GM21723 (cell line): ENCODE measurements around the gene ACSF3.
A peak's percentile ranks its signal among the peaks of the same experiment; 100 is the strongest.
"Not testable (repeated sequence)": the region's sequence is repeated elsewhere in the genome, so short reads cannot be mapped to it uniquely, and the experiment has no call there.

Experiments
- ATAC-seq: cut with Tn5 transposase; IDR thresholded peaks from one replicate; pipeline ENCODE4 v1.9.1; 2021; ENCODE audit warnings: mild to moderate bottlenecking, moderate library complexity; ENCODE audit not compliant: unreplicated experiment

ACSF3 gene

DNA sequence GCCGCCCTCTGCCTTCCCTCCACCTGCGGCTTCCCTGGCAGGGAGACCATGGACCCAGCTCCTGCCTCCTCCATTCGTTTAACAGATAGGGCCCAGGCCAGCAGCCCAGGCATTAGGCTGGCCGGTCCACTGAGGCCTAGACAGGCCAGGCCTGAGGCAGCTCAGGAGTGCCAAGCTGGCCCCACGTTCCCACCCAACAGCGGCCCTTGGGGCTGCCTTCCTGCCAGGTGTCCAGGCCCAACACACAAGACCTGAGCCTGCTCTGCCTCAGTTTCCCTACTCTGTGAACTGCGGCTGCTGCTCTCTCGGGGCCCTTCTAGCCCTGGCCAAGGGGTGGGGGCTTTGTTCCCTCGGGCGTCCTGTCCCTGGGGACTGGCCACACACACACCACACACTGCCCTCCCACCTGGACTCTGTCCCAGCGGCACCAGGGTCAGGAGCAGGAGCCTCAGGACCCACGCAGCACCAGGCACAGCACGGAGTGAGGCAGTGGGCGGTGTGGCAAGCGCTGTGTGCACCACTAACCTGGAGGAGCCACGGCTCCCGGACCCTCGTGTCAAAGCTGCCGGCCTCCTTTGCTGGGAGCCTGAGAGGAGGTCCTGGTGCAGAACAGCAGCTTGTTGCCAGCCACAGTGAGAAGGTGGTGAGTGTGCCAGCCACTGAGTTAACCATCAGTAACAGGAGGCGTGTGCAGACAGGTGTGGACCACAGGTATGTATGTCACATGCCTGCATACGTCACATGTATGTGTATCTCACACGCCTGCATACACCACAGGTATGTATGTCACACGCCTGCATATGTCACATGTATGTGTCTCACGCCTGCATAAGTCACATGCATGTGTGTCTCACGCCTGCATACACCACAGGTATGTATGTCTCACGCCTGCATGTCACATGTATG lies 63.3 kb downstream of the ACSF3 start:
- no peak for ATAC-seq

DNA sequence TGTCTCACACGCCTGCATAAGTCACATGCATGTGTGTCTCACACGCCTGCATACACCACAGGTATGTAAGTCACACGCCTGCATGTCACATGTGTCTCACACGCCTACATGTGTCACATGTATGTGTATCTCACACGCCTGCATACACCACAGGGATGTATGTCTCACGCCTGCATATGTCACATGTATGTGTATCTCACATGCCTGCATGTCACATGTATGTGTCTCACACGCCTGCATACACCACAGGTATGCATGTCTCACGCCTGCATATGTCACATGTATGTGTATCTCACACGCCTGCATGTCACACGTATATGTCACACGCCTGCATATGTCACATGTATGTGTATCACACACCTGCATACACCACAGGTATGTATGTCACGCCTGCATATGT lies 64.1 kb downstream of the ACSF3 start:
- no peak for ATAC-seq

DNA sequence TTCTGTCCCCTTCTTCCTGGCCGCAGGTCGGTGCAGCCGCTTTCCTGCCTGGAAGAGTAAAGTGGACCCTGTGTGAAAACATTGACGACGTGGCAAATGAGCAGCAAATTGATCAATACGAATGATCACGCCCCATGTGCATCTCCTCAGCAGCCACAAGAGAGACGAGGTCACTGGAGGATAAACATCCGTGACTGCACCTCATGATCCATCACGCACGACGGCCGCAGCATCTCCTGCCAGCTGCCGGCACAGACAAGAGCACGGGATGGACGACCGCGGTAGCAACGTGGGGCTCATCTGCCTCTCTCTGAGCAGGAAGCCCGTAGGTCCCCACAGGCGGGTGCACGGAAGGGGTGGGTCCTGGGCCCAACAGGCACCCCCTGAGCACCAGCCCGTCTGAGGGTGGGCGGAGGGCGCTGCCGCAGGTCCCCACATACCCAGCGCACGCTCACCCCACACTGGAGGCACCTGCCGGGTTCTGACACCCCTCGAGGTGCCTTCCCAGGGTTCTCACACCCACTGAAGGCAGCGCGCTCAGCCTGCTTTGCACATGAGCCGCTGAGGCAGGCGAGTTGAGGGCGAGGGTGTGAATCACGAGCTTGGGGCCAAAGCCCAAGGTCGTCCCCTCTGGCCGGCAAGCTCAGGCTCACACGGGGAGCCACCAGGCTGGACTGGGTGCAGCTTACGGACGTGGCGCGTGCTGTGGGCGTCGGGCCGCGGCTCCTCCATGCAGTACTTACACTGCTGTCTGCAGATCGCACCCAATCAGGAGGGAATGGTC lies 65.6 kb downstream of the ACSF3 start:
- no peak for ATAC-seq

DNA sequence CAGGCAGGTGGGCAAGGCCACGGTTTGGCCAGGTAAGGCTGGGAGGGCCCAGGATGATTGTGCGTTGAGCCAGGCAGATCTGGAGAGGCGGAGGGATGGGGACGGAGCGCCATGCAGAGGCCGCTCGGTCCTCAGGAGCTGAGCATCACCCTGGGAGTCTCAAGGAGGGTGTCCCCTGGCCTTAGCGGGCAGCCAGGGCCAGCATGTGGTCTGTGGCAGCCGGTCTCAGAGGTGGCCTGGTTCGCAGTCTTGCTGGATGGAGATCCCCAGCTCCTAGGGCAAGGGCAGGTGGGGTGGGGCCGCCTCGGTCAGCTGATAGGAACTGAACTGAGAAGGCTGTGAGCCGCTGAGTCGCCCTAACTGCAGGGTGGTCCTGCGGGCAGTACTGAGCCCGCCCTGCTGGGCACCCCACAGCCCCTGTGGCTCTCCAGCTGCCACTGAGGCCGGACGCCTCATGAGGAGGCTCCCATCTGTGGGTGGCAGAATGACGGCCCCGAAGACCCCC lies 66.2 kb downstream of the ACSF3 start:
- no peak for ATAC-seq

DNA sequence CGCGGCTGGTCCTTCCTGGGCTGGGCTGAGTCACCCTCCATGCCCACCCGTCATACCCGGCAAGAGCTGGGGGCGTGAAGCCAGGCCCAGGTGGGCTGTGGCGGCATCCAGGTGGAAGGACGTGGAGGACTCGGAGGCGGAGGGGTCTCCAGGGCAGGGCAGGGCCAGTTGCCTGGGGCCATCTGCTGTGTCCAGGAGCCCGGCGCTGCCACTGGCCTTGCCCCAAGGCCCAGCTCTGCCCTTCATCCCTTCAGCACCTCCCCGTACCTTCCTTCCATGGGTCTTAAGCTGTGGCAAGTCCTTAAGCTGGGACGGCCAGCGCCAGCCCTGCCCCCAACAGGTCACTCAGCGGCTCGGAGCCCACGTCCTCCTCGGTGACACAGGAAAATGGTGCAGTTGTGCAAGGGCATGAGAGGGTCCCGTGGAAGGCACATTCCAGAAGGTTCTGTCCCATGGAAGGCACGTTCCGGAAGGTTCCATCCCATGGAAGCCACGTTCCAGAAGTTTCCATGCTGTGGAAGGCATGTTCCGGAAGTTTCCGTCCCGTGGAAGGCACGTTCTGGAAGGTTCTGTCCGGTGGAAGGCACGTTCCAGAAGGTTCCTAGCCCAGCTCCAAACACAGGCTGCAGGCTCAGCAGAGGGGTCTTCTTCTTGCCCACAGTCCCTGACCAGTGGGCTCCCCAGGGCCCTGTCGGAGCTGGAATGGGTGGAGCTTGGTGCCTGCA lies 67.5 kb downstream of the ACSF3 start:
- ATAC-seq = no peak

DNA sequence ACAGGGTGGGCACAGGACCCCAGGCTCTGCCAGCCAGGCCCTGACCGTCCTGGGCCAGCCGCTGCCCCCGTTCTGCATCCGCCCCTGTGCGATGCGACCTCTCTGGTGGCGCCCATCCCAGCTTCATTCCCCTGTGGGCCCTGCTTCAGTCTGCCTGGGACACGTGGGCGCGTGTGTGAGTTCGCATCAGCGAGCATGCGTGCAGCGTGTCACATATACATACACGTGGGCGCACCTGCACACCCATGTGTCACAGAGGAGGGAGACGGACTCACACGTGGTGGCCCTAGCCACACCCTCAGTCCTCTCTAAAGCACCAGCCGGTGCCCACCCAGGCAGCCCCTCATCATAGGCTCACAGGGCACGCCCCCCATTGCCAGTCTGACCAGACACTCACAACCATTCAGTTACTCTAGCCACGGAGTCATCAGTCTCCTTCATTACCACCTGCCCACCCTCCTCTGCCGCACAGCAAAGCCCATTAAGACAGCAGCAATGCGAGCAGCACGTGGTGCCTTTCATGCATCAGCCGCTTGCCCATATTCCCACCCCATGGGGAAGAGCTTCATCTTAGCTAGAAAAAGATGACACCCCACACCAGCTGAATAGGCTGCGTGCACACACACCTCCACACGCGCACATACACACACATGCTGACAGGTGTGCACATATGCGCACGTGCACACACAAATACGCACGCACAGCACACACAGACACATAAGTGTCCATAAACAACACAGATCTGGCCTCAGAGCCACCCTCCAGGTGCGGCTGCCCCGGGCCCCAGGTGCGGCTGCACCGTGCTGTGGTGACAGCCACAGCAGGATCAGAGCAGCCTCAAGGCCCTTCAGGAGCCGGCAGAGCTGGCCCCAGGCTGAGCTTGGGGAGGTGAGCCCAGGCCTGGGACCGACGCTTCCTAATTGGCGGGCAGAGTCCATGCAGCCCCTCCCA lies 68.4 kb downstream of the ACSF3 start:
- no peak for ATAC-seq

DNA sequence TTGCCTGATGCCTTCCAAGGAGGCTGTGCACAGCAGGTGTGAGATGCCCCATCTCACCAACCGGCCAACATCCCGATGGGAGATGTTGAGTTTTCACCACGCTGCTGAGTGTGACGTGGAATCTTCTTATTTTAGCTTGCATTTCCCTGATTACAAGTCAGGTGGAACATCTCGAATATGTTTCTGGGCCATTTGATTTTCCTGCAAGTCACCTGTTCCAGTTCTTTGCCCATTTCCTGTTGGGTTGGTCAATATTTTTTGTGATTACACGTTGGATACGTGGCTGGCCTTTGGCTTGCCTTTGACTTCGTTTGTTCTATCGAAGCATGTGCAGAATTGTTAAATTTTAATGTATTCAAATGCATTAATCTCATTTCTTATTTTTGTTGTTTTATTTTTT lies 69.6 kb downstream of the ACSF3 start:
- no peak for ATAC-seq

DNA sequence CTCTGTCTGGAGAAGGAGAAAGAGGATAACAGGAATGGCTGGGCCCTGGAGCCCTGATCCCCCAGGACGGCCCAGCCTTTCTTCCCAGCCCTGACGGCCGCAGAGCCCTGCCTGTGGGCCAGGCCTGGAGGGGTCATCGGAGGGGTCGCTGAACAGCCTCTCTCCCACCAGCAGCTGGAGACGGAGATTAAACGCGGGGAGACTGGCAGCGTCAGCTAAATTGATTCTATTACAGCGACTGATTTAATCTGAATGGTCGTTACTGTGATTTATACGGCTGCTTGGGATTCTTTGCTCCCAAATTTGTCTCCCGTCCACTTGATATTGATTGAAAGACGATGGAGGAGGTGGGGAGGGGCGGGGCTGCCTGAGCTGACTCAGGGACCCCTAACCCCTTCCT lies 70.8 kb downstream of the ACSF3 start:
- ATAC-seq = no peak

DNA sequence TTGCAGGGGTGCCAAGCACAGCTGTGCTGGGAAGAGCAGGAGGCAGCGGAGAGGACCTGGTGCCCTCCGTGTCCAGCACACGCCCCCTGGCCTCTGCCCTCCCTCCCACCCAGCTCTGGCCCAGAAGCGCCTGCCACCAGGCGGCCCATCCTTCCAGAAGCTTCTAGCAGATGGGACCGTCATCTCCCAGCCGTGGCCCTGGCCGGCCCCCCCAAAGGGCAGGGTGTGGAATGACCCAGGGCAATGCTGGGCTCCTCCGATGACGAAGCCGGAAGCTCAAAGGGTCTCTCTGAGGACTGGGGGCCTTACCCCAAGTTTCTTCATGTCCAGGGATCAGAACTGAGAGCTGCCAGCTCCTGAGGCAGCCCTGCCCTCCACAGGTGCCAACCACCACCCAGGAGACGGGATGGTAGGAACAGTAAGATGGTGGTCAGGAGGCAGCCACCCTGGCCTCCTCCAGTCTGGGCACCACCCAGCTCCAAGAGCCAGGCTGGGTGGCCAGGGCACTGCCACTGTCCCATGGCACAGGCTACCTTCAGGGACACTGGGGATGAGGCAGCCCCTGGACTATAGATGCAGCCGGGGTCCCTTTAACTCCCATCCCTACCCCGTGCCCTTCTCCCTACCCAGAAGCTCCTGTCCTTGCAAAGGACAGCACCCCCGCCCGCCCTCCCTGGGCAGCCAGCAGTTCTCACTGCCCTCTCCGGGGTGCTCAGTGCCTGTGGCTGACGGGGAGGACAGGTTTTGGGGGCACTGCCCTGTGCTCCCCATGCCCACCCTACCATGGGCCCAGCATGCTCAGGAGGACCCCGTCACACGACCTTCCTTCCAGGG lies 71.4 kb downstream of the ACSF3 start:
- no peak for ATAC-seq

DNA sequence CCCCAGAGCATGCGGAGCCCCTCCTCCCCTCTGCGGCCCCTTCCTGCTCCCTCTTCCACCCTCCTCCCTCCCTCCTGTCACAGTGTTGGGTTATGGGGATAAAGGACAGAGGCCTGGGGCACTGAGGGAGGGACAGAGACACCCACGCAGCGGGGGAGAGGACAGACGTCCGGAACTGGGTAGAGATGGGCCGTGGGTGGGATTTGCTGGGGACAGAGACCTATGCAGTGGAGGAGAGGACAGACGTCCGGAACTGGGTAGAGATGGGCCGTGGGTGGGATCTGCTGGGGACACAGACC lies 72.0 kb downstream of the ACSF3 start:
- ATAC-seq = not testable (repeated sequence)

DNA sequence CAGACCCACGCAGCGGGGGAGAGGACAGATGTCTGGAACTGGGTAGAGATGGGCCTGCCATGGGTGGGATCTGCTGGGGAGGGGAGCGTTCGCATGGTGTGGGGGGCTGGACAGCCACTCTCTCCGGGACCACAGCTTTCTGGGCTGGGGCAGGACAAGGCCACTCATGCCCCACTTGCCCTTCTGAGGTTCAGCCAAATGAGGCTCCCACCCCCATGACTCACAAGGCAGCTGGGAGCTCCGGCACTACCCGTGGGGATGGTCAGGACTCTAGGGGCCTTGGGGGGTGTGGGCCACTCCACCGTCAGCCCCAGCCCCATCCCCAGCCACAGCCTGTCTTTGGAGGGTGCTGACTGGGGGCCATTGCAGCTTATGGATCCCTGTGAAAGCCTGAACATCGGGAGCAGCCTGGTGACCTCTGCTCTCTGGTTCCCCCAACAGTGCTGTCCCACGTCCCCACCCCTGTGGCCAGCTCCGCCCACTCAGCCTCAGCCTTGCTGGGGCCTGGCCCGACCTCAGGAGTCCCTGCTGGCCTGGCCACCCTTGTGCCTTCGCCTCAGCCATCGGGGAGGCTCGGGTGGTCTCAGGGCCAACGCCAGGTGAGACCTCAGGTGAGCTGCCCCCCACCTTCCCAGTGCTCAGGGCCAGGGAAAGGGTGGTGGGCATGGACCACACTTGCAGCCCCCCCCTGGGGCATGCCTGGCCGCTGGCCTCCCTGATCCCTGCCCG lies 73.2 kb downstream of the ACSF3 start:
- no peak for ATAC-seq

DNA sequence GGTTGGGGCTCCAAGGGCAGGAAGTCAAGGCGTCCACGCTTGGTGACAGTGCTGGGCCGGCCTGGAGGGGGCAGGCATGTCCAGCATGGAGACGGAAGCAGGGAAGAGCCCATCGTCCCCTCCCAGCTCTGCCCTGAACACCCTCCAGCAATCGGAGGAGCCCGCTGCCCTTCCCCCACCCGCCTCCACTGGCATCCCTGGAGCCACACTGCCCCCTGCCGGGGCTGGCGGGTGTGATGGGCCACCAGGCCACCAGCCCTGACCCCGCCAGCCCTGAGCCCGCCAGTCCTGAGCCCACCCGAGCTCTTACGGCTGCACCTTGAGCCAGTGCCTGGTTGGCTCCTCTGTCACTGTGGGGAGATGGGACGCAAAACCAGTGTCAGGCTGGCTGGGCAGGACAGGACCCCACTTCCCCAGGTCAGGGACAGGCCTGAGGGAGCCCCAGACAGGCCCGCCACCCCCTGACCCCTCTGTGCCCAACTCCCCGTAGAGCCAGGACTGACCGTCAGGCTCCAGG lies 73.8 kb downstream of the ACSF3 start:
- no peak for ATAC-seq

DNA sequence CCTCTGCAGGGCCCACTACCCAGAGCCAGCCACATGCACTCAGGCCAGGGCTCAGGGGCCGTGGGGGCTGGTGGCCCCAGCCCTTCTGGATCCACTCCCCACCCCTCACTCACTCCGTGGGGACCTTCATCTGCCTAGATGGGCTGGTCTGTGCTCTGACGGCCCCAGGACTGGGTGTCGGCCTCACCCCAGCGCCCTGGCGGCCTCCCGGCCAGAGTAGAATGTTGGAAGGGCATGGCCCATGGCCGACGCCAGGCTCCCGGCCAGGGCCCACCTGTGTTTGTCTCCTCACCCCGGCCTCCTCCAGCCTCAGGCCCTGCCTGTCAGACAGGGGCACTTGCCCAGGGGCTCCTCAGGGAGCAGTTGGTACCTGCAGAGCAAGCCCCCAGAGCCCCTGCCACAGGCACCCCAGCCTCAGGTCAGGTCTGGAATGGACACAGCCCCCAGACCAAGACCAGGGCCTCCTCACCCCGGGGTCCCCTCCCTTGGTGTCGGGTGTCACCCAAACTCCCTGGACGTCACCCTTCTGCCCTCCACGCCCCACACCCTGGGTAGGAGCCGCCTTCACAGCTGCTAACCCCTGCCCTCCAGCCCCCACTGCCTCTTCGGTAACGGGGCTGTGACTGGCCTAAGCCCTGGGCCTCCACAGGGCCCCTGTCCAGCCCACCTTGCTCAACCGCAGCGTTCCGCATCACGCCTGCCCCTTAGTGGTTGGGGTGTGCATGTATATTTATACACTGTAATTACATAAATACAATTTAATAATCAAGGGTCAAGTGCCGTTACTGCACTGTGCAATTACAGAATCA lies 74.9 kb downstream of the ACSF3 start:
- ATAC-seq = no peak

DNA sequence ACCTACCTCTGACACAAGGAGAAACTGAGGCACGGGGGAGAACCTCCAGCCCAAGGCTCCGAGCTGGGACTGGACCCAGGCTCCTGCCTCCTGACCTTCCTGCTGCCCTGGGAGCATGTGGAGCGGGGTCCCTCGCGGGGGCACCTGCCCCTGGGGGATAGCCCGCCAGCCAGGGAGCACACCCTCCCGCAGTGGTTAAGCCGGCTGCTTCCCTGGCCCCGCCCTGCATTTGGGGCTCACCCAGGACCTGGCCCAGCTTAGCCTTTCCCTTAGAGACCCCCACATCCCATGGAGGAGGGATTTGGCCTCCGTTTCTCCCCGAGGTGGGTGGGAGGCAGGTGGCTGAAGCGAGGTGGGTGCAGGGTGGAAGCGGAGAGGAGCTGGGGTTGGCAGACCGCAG lies 76.1 kb downstream of the ACSF3 start:
- no peak for ATAC-seq

DNA sequence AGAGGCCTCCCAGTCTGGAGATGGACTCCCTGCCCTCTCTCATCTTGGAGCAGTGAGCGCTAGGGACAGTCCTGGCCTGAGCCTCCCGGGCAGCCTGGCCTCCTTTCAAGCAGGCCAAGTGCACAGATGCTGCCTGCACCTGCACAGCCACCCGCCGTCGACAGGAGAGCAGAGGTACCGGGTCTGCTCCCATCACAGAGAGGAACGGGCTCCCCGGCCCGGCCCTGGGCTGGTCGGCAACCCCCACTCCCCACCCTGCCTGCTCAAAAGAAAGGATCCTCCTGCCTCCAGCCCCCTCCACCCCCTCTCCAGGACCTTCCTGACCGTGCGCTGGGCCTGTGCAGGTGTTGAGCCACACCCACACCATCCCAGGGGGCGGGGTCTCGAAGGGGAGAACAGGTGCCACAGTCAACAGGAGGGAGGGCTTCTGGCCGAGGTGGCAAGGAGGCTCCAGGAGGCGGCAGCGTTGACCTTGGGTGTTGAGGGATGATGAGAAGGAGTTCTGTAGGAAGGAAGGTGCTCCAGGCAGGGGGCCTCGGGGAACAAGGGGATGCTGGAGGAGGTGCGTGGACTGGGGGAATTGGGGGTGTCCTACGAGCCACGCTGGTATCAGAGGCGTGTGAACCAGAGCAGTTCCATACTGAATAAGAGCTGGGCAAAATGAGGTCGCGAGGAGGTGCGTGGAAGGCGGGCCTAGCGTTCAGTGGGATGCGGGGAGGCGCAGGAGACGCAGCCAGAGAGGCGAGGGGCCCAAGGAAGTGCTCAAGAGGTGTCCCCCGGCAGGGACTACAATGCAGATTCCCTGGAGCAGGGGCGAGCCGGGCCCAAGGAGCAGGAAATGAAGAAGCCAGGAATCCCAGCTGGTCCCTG lies 76.9 kb downstream of the ACSF3 start:
- no peak for ATAC-seq

DNA sequence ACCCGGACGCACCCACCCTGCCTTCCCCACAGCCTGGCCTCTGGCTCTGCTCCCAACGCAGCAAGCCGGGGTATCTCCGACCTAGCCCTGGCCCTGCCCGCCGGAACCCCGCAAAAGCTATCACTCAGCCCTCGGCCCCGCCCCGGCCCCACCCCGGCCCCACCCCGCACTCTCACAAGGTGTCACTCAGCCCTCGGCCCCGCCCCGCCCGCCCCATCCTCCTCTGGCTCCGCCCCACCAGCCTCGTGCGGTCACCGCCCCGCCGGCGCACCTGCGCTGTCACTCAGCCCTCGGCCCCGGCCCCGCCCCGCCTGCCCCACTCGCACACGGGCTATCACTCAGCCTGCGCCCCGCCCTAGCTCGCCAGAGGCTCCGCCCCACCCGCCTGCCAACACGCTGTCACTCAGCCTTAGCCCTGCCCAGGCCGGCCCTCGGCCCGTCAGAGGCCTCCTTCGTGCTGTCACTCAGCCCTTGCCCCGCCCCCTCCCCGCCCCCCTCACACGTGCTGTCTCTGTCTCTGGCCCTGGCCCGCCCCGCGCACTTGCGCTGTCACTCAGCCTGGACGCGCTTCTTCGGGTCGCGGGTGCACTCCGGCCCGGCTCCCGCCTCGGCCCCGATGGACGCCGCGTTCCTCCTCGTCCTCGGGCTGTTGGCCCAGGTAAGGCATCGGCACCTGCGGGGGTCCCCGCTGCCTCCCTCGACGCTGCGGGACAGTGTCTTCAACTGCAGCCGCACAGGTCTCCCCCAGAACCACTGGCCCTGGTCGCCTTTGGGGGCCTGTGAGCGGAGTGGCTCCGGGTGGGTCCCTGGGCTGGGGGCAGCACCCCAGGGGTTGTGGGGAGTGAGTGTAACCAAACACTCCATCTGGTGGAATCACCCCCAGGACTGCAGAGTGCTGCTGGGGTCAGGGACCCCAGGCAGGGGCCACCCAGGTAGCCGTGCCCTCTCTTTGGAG lies 77.8 kb downstream of the ACSF3 start, which contains the start of gene CDH15:
Gene CDH15 (plus strand): TSS at position 533 of the 955 bp plus-strand sequence. CDS start 84 bp downstream, at position 617.
- peak; percentile 69 for ATAC-seq
